NCI-H2107 (cell line): ENCODE data around the gene HBQ1.
"Not testable (repeated sequence)": the region's sequence is repeated elsewhere in the genome, so short reads cannot be mapped to it uniquely, and the experiment has no call there.

Experiments used
- DNase-seq: peaks from one replicate; lab custom pipeline; 2025; lab: John Stamatoyannopoulos, UW

Gene HBQ1

DNA sequence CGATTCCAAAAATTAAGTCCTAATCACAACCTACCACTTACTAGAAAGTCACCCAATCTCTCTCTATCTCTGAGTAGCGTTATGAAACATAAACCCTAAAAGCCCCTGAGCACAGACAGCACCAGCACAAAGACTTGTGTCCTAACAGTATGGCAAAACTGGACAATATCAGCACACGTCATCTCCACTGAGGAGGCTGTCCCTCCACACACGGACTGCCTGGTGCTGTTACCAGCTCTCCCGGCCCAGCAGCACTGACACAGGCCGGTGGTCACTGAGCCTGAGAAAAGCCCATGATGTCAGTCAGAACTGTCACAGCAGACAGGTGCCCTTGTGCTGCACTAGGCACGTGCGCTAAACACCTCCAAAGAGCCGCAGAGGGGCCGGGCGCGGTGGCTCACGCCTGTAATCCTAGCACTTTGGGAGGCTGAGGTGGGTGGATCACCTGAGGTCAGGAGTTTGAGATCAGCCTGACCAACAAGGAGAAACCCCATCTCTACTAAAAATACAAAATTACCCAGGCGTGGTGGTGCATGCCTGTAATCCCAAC lies 31.4 kb downstream of the HBQ1 start:
- not testable (repeated sequence) for DNase-seq

DNA sequence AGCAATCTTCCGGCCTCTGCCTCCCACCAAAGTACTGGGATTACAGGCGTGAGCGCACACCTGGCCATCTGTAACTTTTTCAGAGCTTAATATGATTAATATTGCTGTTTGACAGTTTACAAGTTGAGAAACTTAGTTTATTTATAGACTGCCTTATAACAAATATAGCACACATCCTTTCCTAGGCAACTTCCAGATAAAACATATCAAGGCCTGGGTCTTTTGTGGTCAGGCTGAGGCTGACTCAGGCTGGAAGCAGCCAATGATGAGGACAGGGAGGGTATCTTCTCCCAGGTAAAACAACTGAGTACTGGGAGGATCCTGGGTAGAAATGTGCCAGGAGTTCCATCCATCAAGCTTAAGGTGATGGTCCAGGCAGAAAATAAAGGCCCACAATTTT lies 32.7 kb downstream of the HBQ1 start:
- no peak for DNase-seq

DNA sequence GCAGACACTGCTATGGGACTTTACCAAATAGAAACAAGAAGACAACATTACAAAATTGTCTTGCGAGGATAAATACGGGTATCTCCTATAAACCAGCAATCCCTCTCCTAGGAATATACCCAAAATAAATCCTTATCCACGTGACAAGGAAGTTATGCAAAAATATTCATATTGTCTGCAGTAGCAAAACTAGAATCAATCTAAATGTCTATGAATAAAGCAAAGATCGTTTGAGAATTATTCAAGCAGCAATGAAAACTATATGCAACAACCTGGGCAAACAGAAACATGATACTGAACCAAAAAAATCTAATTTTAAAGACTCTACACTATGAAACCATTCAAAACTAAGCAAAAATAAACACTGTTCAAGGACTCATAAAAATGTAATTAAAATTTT lies 39.8 kb downstream of the HBQ1 start:
- no peak for DNase-seq

DNA sequence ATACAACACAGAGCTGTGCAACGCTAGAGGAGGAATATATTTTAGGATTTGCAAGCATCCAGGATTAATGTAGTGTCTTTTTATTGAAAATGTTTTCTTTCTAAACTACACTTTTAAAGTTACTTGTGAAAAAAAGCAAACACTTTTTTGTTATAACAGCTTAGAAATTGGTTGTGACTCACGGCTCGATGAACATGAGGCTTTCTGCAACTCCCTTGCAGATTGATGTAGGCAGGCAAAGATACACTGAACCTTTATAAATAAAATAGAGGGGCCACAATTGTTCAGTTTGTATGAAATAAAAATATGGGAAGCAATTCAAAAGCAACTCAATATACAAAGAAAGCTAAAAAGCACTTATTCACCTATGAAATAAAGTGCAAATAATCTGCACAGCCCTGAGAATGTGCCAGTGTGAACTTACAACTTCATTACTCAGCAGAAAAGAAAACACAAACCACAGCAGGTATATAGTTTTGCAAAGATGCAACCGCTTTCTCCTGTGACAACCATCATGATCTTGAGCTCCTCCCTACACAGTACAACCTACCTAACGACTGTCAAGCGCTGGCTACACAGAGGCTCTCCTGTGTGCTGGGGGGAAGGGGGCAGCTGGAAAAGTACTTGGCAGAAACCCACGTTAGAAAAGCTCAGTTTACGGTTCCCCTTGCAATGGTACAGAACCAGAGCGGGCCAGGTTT lies 48.0 kb downstream of the HBQ1 start:
- DNase-seq: no peak

- DNase-seq: peak; percentile 73
These were observed 48.8 kb downstream of the HBQ1 start, which contains the start of gene LUC7L for GRCh38 chr16:228852-229730. Gene LUC7L (minus strand): TSS chr16:229449. CDS start chr16:229339, 110 bp downstream.

- no peak for DNase-seq
These were observed 49.5 kb downstream of the HBQ1 start for GRCh38 chr16:229731-230281.

GRCh38 chr16:230351-230750 lies 50.1 kb downstream of the HBQ1 start:
- not testable (repeated sequence) for DNase-seq
